Smooth muscle cell (in vitro differentiated cells): ENCODE data around the gene BCLAF3. TPM values are rescaled to one million over a fixed set of nuclear protein-coding genes. Genes with fewer than 3 reads are reported as not detected.
A peak's percentile ranks its signal among the peaks of the same experiment; 100 is the strongest.

Source experiments
- DNase-seq: peaks from one replicate; lab custom pipeline; 2025; ENCODE audit not compliant: unreplicated experiment; lab: John Stamatoyannopoulos, UW
- H2AFZ ChIP-seq: fragments of 200-600 bp; sonication (generic); 2 replicates; pipeline ENCODE4 v1.6.0; 2016; ENCODE audit warnings: antibody characterized with exemption, low read depth, mild to moderate bottlenecking
- H3F3A ChIP-seq: fragments of 200-600 bp; sonication (generic); 2 replicates; pipeline ENCODE4 v1.6.0; 2017; ENCODE audit warnings: antibody characterized with exemption, low read depth
- H3K27ac ChIP-seq: fragments of 200-600 bp; sonication (generic); 2 replicates; pipeline ENCODE4 v1.5.1; 2016; ENCODE audit warnings: low read depth, mild to moderate bottlenecking
- H3K27me3 ChIP-seq: fragments of 200-600 bp; sonication (generic); 2 replicates; pipeline ENCODE4 v1.6.1; 2016; ENCODE audit warnings: low read depth, mild to moderate bottlenecking
- H3K36me3 ChIP-seq: fragments of 200-600 bp; sonication (generic); 2 replicates; pipeline ENCODE4 v1.5.1; 2016; ENCODE audit warnings: low read depth
- H3K4me1 ChIP-seq: fragments of 200-600 bp; sonication (generic); 2 replicates; pipeline ENCODE4 v1.5.1; 2016; ENCODE audit warnings: low read depth
- H3K4me2 ChIP-seq: fragments of 200-600 bp; sonication (generic); 2 replicates; pipeline ENCODE4 v1.6.0; 2016; ENCODE audit warnings: mild to moderate bottlenecking
- H3K4me3 ChIP-seq: fragments of 200-600 bp; sonication (generic); 2 replicates; pipeline ENCODE4 v1.5.1; 2016; ENCODE audit warnings: mild to moderate bottlenecking
- H3K79me2 ChIP-seq: fragments of 200-600 bp; sonication (generic); 2 replicates; pipeline ENCODE4 v1.6.0; 2016; ENCODE audit warnings: low read depth, mild to moderate bottlenecking
- H3K9ac ChIP-seq: fragments of 200-600 bp; sonication (generic); 2 replicates; pipeline ENCODE4 v1.6.0; 2016; ENCODE audit warnings: low read depth
- H3K9me3 ChIP-seq: fragments of 200-600 bp; sonication (generic); replicated peaks from 2 replicates; pipeline ENCODE4 v1.5.1; 2016; ENCODE audit warnings: low read depth
- H4K20me1 ChIP-seq: fragments of 200-600 bp; sonication (generic); 2 replicates; pipeline ENCODE4 v1.6.0; 2016; ENCODE audit warnings: low read depth
- WGBS: methylation state at CpG from one replicate; pipeline ENCODE4 v1.1.7; 2016; ENCODE audit warnings: low lambda C conversion rate; 5-methylcytosine and 5-hydroxymethylcytosine counted together
- microRNA counts: library from miRNA; unstranded; fragments of <30 nt; microRNA quantifications from one replicate; lab custom pipeline; 2016
- microRNA-seq: library from miRNA; unstranded; fragments of <30 nt; microRNA quantifications from one replicate; pipeline ENCODE4, GENCODE V29; 2016; ENCODE audit warnings: borderline number of aligned reads
- polyA plus RNA-seq: library from polyadenylated mRNA; unstranded; fragments of >200 nt; fragmentation: Nextera tagmentation; extraction: Ambion mirVana; gene quantifications from 2 replicates; pipeline ENCODE4 v1.2.1, GENCODE V29; 2016
- small RNA-seq: library from RNA; depleted of rRNA; stranded (forward); fragments of <200 nt; gene quantifications from one replicate; pipeline ENCODE3, GENCODE V24; 2014
- total RNA-seq: library from RNA; depleted of rRNA; stranded (reverse); fragments of >200 nt; gene quantifications from 2 replicates; pipeline ENCODE4 v1.2.3, GENCODE V29; 2014
- TF ChIP-seq, protein P1 (sequence below): fragments of 200-600 bp; sonication (generic); IDR thresholded peaks from 2 replicates; pipeline ENCODE4 v1.5.1; 2017; ENCODE audit warnings: borderline replicate concordance, mild to moderate bottlenecking, antibody characterized with exemption; ENCODE audit not compliant: insufficient read depth, poor library complexity, severe bottlenecking

BCLAF3 gene
- total and polyA plus RNA-seq, 2 experiments from 2014 or later: 1.7 to 5.0 TPM

DNA sequence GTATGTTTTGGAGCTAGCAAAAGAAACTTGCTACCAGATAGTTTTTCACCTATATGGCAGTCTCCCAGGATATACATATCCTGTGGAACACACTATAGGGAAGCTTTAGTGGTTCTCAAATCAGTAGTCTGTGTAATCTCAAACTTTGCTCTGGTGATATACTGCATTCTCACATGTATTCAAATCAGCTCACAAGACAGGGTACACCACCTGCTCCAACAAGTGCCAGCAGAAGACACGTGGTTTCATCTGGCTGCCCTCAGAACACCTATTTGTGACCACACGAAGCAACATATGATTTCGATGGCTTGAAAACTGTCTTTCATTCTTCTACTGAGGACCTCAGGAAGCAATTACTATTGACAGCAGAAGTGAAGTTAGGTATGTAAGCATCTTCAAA is 37.7 kb downstream of the BCLAF3 start:
- 74% methylated on average over 3 of the region's 3 CpGs for WGBS
- TF ChIP-seq, protein P1, sequence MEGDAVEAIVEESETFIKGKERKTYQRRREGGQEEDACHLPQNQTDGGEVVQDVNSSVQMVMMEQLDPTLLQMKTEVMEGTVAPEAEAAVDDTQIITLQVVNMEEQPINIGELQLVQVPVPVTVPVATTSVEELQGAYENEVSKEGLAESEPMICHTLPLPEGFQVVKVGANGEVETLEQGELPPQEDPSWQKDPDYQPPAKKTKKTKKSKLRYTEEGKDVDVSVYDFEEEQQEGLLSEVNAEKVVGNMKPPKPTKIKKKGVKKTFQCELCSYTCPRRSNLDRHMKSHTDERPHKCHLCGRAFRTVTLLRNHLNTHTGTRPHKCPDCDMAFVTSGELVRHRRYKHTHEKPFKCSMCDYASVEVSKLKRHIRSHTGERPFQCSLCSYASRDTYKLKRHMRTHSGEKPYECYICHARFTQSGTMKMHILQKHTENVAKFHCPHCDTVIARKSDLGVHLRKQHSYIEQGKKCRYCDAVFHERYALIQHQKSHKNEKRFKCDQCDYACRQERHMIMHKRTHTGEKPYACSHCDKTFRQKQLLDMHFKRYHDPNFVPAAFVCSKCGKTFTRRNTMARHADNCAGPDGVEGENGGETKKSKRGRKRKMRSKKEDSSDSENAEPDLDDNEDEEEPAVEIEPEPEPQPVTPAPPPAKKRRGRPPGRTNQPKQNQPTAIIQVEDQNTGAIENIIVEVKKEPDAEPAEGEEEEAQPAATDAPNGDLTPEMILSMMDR: no peak
- Histone ChIP-seq H3K9me3 (no peaks in the 10 kb centered on the region), H3K79me2 (no peaks in the 10 kb centered on the region), H3K4me3 (no peak overlapping the region), H4K20me1 (no peaks in the 10 kb centered on the region), H3K27me3 (no peaks in the 10 kb centered on the region), H3K4me2 (no peak overlapping the region), H3F3A (no peaks in the 10 kb centered on the region), H3K9ac (no peak overlapping the region), H3K27ac (no peak overlapping the region), H2AFZ (no peak overlapping the region), H3K4me1 (no peaks in the 10 kb centered on the region), H3K36me3 (peaks cover 3% of the 10 kb centered on the region)
- DNase-seq: no peak

DNA sequence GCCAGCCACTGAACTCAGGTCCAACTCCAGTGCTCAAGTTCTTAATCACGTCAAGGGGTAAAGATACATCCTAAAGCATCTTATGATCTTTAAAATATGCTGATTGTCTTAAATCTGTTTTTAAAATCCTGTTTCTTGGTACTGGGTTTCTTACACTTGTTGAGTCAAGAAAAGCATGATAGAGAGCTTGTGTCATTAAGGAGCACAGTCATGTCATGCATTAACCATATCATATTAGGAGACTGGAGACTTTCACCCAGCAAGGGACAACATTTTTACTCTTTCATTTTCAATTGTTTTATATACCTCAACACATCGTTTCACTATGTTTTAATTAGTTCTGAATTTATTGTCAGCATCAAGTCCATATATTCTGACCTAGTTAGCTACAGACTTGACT is 41.5 kb downstream of the BCLAF3 start:
- H3K4me3 ChIP-seq: no peak overlapping the region
- H3K27ac ChIP-seq: no peak overlapping the region
- no peaks in the 10 kb centered on the region for H4K20me1 ChIP-seq
- no peaks in the 10 kb centered on the region for H3K27me3 ChIP-seq
- H3K36me3 ChIP-seq: peaks cover 3% of the 10 kb centered on the region
- TF ChIP-seq, protein P1: no peak
- no peaks in the 10 kb centered on the region for H3K4me1 ChIP-seq
- WGBS: 70% methylated on average over 2 of the region's 2 CpGs
- no peak overlapping the region for H3K4me2 ChIP-seq
- H3K79me2 ChIP-seq: no peaks in the 10 kb centered on the region
- H3K9ac ChIP-seq: no peak overlapping the region
- DNase-seq: no peak
- H3F3A ChIP-seq: no peaks in the 10 kb centered on the region
- H2AFZ ChIP-seq: no peak overlapping the region
- no peaks in the 10 kb centered on the region for H3K9me3 ChIP-seq

GRCh38 chrX:19947612-19948011 is 43.2 kb downstream of the BCLAF3 start:
- H4K20me1 ChIP-seq: no peaks in the 10 kb centered on the region
- H3K9me3 ChIP-seq: no peaks in the 10 kb centered on the region
- no peak overlapping the region for H3K4me3 ChIP-seq
- H3K4me1 ChIP-seq: no peaks in the 10 kb centered on the region
- H3K79me2 ChIP-seq: no peaks in the 10 kb centered on the region
- WGBS: 86% methylated on average over 1 of the region's 1 CpG
- no peaks in the 10 kb centered on the region for H3F3A ChIP-seq
- peaks cover 3% of the 10 kb centered on the region for H3K36me3 ChIP-seq
- H3K27me3 ChIP-seq: no peaks in the 10 kb centered on the region
- H3K4me2 ChIP-seq: no peak overlapping the region
- H2AFZ ChIP-seq: no peak overlapping the region
- DNase-seq: no peak
- TF ChIP-seq, protein P1: no peak
- no peak overlapping the region for H3K9ac ChIP-seq
- no peak overlapping the region for H3K27ac ChIP-seq

MicroRNAs encoded within 50 kb of the gene (microRNA counts, 767-probe panel; counts per million panel counts)
- microRNA hsa-miR-23c (lab: Ali Mortazavi, UCI): 183 counts per million

Small RNA genes within 50 kb of the gene (microRNA-seq; reads per million reads assigned to microRNA genes)
- 127 reads per million, percentile 60 among the genes with 10 or more reads in this experiment for gene MIR23C

Small RNA genes within 50 kb of the gene (small RNA-seq; reads per million reads assigned to genes)
- not detected for gene MIR23C
- not detected for gene RF00019

Other genes with a start within 250 kb of the BCLAF3 start
- gene SH3KBP1, start 103.5 kb downstream of the BCLAF3 start, total RNA-seq: 69.7 and 76.8 TPM in 2 replicates
- gene SH3KBP1, start 103.5 kb downstream of the BCLAF3 start, polyA plus RNA-seq: 68.0 and 77.3 TPM in 2 replicates
- gene MAP7D2, start 125.8 kb upstream of the BCLAF3 start, total RNA-seq: 0.09 and 0.18 TPM in 2 replicates
- gene MAP7D2, start 125.8 kb upstream of the BCLAF3 start, polyA plus RNA-seq: 1.7 TPM in 1 of 2 replicates, not detected in the other
- 40.3 and 48.2 TPM in 2 replicates for gene EIF1AX, start 150.8 kb upstream of the BCLAF3 start, total RNA-seq
- gene EIF1AX, start 150.8 kb upstream of the BCLAF3 start, polyA plus RNA-seq: 37.2 and 40.7 TPM in 2 replicates